ENCODE measurements around the gene ARHGAP26. TPM values are rescaled to one million over a fixed set of nuclear protein-coding genes. Genes with fewer than 3 reads are reported as not detected.

Gene ARHGAP26
- total RNA-seq, 1 donor from 2014 or later = 20.1 TPM

DNA sequence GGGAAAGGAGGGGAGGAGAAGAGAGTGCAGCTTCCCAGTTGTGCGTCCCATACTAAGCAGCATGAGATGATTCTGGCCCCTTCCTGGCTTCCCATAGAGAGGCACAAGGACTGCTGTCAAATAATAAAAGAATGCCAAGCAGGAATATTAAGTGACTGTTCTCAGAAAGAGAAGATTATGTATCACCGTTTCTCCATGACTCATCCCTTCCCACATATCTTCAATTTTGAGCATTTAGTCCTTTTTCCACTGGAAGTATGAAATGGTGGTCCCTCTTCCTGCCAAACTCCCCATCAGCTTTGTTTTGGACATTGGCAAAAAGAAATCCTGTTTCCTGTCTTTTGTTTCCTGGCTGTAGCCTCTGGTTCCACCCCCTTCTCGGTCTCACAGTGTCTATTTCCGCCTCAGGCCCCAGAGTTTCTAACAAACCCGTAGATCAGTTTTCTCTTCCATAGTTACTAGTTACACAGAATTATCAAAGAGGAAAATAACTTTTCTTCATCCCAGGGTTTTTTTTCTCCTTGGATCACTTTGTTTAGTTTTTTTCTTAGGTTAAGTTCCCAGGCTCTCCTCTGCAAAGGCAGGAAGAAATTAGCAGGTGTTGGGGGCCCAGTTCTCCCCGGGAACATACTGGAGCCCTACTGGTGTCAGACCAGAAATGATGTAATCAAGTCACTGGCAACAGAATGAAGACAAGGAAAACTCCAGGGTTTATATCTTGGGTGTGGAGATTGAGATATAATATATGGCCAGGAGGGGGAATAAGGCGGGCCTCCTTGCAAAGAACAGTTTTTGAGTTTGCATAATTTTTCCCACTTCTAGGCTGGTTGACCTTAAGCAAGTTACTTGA, 26.4 kb upstream of the ARHGAP26 start:
- H3K27ac Mint-ChIP-seq (ENCODE audit: unreplicated experiment) = no peak overlapping the region
- H3K4me3 Mint-ChIP-seq (ENCODE audit: unreplicated experiment) = no peak overlapping the region
- H3K27me3 Mint-ChIP-seq (ENCODE audit: unreplicated experiment) = no peaks in the 10 kb centered on the region
- DNase-seq = no peak
- no peaks in the 10 kb centered on the region for H3K9me3 Mint-ChIP-seq (ENCODE audit: unreplicated experiment)
- H3K36me3 Mint-ChIP-seq (ENCODE audit: unreplicated experiment) = no peaks in the 10 kb centered on the region
- H3K4me1 Mint-ChIP-seq (ENCODE audit: low read depth, unreplicated experiment) = no peaks in the 10 kb centered on the region
- TF ChIP-seq, protein P1, sequence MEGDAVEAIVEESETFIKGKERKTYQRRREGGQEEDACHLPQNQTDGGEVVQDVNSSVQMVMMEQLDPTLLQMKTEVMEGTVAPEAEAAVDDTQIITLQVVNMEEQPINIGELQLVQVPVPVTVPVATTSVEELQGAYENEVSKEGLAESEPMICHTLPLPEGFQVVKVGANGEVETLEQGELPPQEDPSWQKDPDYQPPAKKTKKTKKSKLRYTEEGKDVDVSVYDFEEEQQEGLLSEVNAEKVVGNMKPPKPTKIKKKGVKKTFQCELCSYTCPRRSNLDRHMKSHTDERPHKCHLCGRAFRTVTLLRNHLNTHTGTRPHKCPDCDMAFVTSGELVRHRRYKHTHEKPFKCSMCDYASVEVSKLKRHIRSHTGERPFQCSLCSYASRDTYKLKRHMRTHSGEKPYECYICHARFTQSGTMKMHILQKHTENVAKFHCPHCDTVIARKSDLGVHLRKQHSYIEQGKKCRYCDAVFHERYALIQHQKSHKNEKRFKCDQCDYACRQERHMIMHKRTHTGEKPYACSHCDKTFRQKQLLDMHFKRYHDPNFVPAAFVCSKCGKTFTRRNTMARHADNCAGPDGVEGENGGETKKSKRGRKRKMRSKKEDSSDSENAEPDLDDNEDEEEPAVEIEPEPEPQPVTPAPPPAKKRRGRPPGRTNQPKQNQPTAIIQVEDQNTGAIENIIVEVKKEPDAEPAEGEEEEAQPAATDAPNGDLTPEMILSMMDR (IDR thresholded peaks at IDR 0.05; ENCODE audit: partially characterized antibody, unreplicated experiment) = no peak

DNA sequence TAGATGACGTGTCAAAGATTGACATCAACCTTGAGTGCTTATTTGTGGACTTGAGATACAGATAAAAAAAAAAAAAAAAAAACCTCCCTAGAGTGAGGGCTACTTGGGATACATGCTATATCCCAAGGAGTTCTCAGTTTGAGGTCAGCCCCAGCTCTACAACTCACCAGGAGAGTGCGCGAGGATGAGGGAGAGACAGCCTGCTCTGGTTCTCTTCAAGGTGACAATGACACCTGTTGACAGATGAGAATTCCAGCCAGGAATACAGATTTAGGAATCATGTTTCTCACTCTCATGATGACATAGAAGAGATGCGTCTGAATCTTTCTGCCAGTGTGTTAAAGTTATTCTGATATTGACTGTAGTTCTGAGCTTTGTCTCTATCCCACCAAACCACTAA, 24.9 kb upstream of the ARHGAP26 start:
- peaks cover 3% of the 10 kb centered on the region for H3K27me3 Mint-ChIP-seq (ENCODE audit: unreplicated experiment)
- TF ChIP-seq, protein P1 (IDR thresholded peaks at IDR 0.05; ENCODE audit: partially characterized antibody, unreplicated experiment) = no peak
- H3K4me1 Mint-ChIP-seq (ENCODE audit: low read depth, unreplicated experiment) = no peaks in the 10 kb centered on the region
- H3K4me3 Mint-ChIP-seq (ENCODE audit: unreplicated experiment) = no peak overlapping the region
- H3K36me3 Mint-ChIP-seq (ENCODE audit: unreplicated experiment) = no peaks in the 10 kb centered on the region
- no peaks in the 10 kb centered on the region for H3K9me3 Mint-ChIP-seq (ENCODE audit: unreplicated experiment)
- DNase-seq = no peak
- no peak overlapping the region for H3K27ac Mint-ChIP-seq (ENCODE audit: unreplicated experiment)

DNA sequence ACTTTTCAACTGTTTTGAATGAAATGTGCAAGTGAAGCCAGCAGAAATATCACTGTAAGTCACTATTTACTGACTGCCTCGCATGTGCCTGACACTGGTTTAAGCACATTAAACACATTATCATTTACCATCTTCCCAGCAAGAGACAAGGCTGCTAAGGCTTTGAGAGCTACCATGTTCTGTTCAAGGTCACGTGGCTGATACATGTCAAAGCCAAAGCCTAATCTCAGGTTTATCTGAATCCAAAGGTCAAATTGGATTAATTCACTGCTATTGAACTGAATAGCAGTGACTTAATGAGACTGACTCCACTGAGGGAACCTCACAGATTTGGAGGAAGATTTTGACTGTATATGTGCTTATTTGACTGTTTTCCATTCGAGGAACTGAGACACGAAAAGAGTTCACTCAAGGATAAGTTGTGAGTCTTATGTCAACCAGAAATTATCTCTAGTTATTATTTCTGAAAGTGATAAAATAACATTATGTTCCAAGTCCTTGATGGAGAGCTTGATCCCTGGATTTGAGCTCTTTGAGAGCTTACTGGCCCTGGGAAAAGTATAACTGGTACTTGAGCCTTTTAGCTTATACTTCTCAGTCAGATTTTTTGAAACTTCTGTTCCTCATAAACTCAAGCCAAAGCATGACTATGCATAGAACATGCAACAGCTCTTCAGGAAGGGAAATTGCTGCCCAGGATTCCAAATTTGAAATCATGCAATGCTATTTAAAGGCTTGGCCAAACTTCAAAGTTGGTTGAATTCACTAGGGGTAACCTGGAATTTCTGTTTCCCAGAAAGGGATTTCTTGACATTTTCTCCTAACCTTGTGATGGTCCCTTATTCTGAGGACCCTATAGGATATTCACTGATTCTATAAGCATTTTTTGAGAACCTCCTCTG, 23.4 kb upstream of the ARHGAP26 start:
- TF ChIP-seq, protein P1 (IDR thresholded peaks at IDR 0.05; ENCODE audit: partially characterized antibody, unreplicated experiment) = no peak
- Mint-ChIP-seq H3K4me3 (ENCODE audit: unreplicated experiment) (no peak overlapping the region), H3K4me1 (ENCODE audit: low read depth, unreplicated experiment) (no peaks in the 10 kb centered on the region), H3K36me3 (ENCODE audit: unreplicated experiment) (no peaks in the 10 kb centered on the region), H3K27ac (ENCODE audit: unreplicated experiment) (no peak overlapping the region), H3K9me3 (ENCODE audit: unreplicated experiment) (no peaks in the 10 kb centered on the region), H3K27me3 (ENCODE audit: unreplicated experiment) (peaks cover 3% of the 10 kb centered on the region)
- no peak for DNase-seq

DNA sequence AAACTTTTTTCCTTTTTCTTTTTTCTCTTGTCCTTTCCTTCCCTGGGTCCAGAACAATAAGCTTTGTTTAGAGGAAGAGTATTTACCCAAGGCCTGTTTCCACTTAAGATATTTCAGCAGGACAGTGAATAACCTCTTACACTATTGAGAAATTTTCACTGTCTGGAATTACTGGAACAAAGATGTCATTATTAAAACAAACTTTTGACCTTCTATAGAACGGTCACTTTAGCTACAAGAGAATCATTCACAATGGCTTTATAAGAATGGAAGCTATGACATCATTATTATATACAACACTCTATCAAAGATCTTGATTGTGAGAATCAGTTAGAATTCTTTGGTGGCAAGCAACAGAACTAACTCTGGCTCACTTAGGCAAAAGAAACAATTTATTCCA, 22.0 kb upstream of the ARHGAP26 start:
- TF ChIP-seq, protein P1 (IDR thresholded peaks at IDR 0.05; ENCODE audit: partially characterized antibody, unreplicated experiment) = no peak
- peaks cover 3% of the 10 kb centered on the region for H3K27me3 Mint-ChIP-seq (ENCODE audit: unreplicated experiment)
- DNase-seq = no peak
- H3K9me3 Mint-ChIP-seq (ENCODE audit: unreplicated experiment) = no peaks in the 10 kb centered on the region
- no peaks in the 10 kb centered on the region for H3K36me3 Mint-ChIP-seq (ENCODE audit: unreplicated experiment)
- H3K27ac Mint-ChIP-seq (ENCODE audit: unreplicated experiment) = no peak overlapping the region
- no peak overlapping the region for H3K4me3 Mint-ChIP-seq (ENCODE audit: unreplicated experiment)
- H3K4me1 Mint-ChIP-seq (ENCODE audit: low read depth, unreplicated experiment) = no peaks in the 10 kb centered on the region

All from glutamatergic neuron (in vitro differentiated cells).